DOHH2 (cell line): Measurements from ENCODE around the gene ZER1.

Source experiments
- CTCF ChIP-seq: fragments of 200-600 bp; sonication (generic); IDR thresholded peaks from one replicate; pipeline ENCODE4 v1.5.1; 2014; ENCODE audit warnings: antibody characterized with exemption, mild to moderate bottlenecking, low read depth, low read length; ENCODE audit not compliant: poor library complexity, severe bottlenecking
- EZH2phosphoT487 ChIP-seq: fragments of 200-600 bp; sonication (generic); IDR thresholded peaks from 2 replicates; pipeline ENCODE4 v1.6.1; 2017; ENCODE audit warnings: borderline replicate concordance, mild to moderate bottlenecking, antibody characterized with exemption, low read length, moderate library complexity, mixed read lengths

GRCh38 chr9:128721487-128722010 lies 50.2 kb downstream of the ZER1 start:
- TF ChIP-seq CTCF (no peak), EZH2phosphoT487 (no peak)
